Measurements from ENCODE around the gene AGAP1.

DNA sequence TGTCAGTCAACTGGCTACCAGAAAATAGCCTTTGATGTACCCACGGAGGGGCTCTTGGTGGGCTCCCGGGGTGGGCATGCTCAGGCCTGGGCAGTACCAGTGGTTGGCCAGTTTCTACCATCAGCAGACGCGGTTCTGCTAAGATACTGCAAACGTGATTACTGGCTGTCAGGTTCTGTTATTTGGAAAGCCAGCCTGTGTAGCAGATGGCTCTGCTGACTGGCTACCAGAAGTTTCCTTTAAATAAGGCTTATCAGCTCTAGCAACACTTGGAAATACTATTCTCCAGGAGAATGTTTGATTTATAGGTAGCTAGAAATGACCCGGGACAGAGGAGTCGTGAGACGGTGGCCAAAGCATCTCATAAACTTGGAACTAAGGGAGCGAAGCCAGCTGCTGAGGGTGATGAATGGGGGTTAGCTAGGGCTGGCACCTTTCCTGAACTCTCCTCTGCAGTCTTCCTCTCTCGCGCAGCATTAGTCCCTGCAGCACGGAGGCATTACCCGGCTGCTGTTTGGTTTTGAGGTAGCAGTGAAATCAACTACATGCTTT is 171.9 kb downstream of the AGAP1 start:
- TF ChIP-seq, protein P1, sequence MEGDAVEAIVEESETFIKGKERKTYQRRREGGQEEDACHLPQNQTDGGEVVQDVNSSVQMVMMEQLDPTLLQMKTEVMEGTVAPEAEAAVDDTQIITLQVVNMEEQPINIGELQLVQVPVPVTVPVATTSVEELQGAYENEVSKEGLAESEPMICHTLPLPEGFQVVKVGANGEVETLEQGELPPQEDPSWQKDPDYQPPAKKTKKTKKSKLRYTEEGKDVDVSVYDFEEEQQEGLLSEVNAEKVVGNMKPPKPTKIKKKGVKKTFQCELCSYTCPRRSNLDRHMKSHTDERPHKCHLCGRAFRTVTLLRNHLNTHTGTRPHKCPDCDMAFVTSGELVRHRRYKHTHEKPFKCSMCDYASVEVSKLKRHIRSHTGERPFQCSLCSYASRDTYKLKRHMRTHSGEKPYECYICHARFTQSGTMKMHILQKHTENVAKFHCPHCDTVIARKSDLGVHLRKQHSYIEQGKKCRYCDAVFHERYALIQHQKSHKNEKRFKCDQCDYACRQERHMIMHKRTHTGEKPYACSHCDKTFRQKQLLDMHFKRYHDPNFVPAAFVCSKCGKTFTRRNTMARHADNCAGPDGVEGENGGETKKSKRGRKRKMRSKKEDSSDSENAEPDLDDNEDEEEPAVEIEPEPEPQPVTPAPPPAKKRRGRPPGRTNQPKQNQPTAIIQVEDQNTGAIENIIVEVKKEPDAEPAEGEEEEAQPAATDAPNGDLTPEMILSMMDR (IDR thresholded peaks at IDR 0.05 in 8 of 11, conservative IDR thresholded peaks at IDR 0.05 in 3 of 11), result no peak
- TF ChIP-seq POLR2A (IDR thresholded peaks at IDR 0.05), result no peak
- no peak for TF ChIP-seq POLR2AphosphoS5 (IDR thresholded peaks at IDR 0.05)

Data from spleen (tissue), 7 donors.